HG02885 (cell line): Measurements from ENCODE around the gene ZNF101.

ENCODE experiments used
- ATAC-seq: cut with Tn5 transposase; IDR thresholded peaks from one replicate; pipeline ENCODE4 v1.9.1; 2021; ENCODE audit warnings: mild to moderate bottlenecking; ENCODE audit not compliant: unreplicated experiment, poor library complexity

The ZNF101 gene

GRCh38 chr19:19704836-19705235 is 36.2 kb downstream of the ZNF101 start:
- no peak for ATAC-seq

DNA sequence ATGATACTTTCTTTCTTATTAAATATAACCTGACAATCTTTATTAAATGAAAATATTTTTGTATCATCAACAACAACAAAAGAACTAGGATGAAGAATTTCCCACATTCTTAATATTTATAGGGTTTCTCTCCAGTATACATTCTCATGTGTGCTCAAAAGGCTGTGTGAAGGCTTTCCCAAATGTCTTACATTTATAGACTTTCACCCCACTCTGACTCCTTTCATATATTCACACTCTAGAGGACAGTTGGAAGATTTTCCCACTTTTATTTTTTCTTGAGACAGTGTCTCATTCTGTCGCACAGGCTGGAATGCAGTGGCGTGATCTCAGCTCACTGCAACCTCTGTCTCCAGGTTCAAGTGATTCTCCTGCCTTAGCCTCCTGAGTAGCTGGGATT is 41.9 kb downstream of the ZNF101 start:
- no peak for ATAC-seq

GRCh38 chr19:19711306-19711933 is 42.8 kb downstream of the ZNF101 start:
- ATAC-seq: no peak

DNA sequence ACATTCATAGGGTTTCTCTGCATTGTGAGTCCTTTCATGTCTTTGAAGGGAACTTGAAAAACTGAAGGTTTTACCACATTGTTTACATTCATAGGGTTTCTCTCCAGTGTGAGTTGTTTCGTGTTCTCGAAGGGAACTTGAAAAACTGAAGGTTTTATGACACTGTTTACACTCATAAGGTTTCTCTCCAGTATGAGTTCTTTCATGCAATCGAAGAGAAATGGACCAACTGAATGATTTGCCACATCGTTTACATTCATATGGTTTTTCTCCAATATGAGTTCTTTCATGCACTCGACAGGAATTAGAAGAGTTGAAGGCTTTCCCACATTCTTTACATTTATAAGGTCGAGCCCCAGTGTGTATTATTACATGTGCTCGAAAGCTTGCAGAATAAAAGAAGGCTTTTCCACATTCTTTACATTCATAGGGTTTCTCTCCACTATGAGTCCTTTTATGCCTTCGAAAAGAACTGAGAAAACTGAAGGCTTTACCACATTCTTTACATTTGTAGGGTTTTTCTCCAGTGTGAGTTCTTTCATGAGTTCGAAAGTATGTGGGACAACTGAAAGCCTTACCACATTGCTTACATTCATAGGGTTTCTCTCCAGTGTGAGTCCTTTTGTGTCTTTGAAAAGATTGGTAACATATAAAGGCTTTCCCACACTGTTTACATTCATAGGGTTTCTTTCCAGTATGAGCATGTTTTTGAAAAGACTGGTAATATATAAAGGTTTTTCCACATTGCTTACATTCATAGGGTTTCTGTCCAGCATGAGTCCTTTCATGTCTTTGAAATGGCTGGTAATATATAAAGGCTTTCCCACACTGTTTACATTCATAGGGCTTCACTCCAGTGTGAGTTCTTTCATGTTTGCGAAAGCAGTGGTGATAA is 43.5 kb downstream of the ZNF101 start:
- no peak for ATAC-seq

DNA sequence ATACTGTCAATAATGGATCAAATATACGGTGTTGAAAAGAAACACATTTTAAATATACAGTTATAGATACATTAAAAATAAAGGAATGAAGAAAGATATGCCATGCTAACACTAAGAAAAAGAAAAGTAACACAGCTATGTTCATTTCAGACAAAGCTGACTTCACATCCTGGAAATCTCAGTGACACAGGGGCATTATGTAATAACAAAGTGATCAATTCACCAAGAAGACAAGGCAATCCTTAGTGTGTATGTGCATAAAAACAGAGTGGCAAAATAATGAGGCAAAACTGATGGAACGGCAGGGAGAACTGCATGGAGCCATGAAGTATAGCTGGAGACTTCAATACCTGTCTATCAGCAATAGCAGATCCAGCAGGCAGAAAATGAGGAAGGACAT is 51.2 kb downstream of the ZNF101 start:
- no peak for ATAC-seq

DNA sequence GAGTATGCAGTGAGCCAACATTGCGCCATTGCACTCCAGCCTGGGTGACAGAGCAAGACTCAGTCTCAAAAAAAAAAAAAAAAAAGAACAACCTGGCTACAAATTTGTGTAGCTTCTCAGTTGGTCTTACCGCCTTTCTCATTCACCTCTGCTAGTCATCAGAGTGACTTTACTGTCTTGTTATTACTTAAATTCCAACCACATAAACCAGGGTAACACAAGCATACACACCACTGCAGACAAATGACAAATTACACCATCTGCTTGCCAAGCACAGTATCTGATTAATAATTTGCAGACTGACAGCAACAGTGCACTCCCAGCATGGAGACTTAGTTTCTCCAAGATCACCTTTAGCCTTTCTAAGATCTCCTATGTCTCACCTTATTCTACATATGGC is 53.3 kb downstream of the ZNF101 start:
- no peak for ATAC-seq

DNA sequence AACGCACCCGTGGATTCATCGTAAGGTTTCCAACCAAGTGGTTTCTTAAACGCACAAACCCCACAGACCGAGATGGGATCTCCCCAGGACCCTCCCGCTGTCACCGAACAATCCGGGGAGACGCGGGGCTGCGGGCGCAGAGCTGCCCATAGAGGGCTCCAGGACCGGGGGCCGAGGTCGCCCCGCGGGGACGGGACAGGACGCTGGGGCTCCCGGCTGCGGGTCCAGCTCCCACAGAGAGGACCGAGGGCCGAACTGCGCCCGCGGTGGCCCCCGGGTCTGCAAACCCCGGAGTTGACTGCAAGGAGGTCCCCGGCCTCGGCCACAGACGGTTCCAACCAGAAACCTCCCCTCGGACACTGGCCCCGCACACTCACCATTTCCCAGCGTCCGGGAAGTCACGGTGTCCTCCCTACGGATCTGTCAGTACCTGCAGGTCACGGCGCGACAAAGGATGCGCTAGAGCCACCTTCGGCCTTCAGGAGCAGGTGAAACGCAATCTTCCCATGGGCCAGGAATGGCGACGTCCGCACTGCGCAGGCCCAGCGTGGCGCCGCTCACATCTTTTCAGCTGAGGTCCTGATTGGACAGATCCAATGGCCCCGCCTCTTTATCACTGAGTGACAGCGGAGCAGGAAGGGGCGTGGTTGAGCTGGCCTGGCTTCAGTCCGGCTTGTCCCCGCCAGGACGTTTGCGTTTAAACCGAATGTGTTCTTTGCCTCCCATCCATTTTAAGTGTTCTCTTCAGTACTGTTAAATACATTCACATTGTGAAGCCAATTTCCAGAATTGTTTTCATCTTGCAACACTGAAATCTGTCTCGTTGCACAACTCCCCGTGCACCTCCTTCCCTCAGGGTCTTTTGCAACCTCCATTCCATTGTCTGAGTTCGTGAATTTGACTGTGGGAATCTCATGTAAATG is 64.2 kb downstream of the ZNF101 start, which contains the start of gene ZNF14:
Gene ZNF14 (minus strand): TSS at position 534 of the 923 bp plus-strand sequence. CDS start 154 bp downstream, at position 380.
- peak; percentile 100 for ATAC-seq
